Measurements from ENCODE around the gene DAAM2.

DAAM2 gene

DNA sequence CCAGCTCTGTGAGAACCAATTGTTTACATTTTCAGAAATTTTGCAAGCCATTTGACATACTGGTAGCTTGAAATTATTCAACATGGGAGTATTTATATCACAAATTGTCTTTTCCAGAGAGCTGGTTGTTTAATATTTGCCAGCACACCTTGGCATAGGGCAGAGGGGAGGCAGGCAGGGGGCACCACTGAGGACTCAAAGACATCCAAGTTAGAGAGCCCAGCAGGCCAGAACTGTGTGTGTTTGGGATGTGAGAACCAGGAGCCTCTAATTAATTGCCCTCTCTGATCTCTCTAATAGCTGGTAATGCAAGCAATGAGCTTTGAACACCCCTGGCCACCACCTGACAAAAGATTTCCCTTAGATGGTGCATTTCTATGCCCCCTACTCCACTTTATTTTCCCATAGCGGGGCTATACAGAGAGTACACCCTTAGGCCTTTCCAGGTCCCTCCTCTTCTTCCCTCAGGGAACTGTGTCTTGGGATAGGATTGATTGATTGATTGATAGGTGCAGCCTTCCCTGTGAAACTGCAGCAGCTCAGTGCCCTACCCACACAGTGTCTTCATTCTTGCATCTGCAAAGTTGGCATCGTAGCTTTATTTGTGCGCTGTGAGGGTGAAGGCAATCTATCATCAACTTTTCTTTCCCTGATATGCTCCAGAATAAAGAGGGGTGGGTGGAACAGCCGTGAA is 112.9 kb downstream of the DAAM2 start:
- no peak for DNase-seq (ENCODE audit: extremely low read depth in 1 of 2, low read depth in 1 of 2)

DNA sequence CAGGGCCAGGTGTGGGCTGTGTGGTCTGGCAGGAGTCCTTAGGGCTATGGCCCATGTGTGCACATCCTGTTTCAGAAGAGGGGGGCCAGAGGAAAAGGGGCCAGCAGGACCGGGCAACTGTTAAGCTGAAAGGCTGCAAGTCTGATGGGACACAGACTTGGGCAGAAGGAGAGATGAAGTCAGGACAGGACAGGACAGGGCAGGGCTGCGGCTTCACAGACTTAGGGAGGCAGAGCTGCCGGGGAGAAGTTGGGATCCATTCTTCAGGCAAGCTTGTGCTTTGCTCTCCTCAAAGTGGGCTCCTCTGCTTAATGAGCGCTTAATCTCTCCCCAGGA is 113.4 kb downstream of the DAAM2 start:
- no peak for DNase-seq (ENCODE audit: extremely low read depth in 1 of 2, low read depth in 1 of 2)

DNA sequence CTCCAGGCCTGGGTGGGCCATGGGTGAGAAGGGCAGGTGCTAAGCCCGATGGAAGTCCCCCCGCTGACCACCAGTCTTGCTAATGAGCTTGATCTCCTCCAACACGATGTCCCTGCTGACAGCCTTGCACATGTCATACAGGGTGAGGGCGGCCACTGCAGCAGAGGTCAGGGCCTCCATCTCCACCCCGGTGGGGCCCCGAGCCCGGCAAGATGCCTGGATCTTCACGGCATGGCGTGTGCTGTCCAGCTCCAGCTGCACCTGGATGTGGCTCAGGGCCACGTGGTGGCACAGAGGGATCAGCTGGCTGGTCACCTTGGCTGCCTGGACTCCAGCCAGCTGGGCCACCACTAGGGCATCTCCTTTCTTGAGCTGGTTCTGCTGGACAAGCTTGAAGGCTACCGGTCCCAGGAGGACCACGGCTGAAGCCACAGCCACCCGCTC is 114.2 kb downstream of the DAAM2 start:
- DNase-seq (ENCODE audit: extremely low read depth in 1 of 2, low read depth in 1 of 2), result no peak

DNA sequence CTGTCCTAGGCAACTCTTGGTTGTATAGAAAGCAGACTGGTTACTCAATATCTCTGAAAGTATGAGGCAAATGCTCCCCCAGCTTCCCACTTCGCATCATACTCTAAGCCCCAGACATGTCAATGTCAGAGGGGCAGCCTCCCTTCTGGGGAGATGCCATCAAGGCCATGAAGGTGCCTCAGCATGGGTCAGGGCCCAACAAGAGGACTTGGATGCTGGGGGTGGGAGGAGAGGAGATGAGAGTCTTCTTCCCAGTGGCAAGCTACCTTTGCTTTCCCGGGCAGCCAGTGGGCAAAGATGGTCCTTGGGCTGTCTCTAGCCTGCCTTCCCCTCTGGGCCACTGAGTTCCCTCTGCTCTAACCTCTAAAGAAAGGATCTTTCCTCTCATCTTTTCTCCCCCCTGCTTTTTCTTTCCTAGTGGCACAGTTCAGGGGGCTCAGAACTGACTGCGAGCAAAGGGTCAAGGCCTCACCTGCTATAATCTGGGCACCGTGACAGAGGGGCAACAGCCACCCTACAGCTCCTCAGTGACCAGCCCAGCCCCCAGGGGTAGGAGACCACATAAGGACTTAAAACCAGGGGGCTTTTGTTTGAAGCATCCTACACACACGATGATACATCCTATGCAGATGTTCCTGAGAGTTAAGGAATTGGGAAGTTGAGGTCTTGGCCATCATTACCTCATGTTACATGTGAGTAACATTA is 115.8 kb downstream of the DAAM2 start:
- no peak for DNase-seq (ENCODE audit: extremely low read depth in 1 of 2, low read depth in 1 of 2)

DNA sequence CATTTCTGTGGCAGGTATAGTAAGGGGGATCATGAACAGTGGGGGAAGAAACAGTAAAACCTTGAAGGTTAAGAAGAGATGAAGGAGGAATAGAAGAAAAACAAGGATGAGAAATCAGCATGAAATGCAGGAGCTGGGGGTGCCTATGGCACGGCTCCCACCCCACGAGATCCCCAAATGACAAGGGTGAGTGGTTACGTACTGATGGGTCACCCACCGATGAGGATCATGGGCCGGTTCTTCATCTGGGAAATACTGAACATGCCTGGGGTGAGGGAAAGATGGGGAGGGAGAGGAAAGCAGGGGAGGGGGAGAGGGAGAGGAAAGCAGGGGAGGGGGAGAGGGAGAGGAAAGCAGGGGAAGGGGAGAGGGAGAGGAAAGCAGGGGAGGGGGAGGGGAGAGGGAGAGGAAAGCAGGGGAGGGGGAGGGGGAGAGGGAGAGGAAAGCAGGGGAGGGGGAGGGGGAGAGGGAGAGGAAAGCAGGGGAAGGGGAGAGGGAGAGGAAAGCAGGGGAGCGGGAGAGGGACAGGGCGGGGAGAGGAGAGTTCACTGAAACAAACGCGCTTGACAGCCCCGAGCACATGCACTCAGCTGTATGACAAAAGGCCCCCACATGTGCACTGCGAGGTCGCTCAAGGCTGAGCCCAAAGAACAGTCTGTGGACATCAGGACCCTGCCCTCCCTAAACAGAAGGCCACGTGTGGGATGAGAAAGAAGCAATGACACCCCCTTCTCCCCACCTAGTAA is 116.8 kb downstream of the DAAM2 start:
- no peak for DNase-seq (ENCODE audit: extremely low read depth in 1 of 2, low read depth in 1 of 2)

DNA sequence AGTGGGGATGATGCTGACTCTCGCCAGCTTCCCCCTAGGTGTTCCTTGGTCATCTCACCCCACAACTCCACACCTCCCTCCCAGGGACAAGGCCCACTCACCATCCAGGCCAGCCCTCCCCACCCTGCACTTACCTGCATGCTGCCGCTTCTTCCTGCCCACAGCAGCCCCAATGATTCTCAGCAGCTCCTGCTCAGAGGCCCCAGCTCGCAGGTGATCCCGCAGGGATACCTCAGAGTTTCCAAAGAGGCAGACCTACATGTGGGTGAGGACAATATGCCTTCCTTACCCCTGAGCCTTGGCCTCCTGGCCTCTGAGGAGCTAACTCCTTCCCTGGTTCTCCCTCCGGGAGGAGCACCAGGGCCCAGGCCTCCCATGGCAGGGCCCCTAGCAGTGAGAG is 117.5 kb downstream of the DAAM2 start:
- DNase-seq (ENCODE audit: extremely low read depth in 1 of 2, low read depth in 1 of 2), result no peak

DNA sequence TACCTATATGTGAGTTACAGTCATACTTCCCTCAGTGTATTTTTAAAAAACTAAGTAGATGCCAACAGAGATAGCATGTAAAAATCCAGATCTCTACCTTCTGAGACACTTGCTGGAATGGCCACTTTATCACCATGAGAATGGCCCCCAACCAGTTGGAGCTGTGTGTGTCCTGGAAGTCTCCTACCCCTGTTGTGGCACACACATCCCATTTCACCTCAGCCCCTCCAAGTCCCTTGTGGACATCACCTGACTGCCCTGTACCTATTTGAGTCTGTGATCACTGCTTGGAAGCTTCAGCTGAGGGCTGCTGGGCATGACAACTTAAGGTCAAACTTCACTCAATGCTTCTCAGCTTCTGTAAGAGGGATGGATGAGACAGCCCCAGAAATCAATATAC is 118.0 kb downstream of the DAAM2 start:
- DNase-seq (ENCODE audit: extremely low read depth in 1 of 2, low read depth in 1 of 2), result no peak

DNA sequence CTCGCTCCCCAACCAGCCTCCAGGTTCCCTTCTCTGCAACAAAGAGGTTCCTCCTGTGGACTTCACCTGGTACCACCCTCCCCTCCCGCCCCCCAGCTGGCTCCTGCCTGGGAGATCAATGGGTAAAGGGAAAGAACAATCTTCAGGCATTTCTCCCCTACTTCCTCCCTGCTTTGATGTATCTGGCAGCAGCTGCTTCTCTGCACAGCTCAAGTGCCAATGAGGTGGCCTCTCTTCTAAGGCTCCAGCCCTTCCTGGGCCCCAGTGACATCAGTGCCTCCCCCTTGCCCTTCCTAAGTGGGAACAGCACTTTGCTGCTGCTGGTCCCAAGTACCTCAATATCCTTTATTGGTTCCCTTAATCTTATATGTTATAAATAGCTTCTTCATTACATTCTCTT is 118.6 kb downstream of the DAAM2 start:
- no peak for DNase-seq (ENCODE audit: extremely low read depth in 1 of 2, low read depth in 1 of 2)

DNA sequence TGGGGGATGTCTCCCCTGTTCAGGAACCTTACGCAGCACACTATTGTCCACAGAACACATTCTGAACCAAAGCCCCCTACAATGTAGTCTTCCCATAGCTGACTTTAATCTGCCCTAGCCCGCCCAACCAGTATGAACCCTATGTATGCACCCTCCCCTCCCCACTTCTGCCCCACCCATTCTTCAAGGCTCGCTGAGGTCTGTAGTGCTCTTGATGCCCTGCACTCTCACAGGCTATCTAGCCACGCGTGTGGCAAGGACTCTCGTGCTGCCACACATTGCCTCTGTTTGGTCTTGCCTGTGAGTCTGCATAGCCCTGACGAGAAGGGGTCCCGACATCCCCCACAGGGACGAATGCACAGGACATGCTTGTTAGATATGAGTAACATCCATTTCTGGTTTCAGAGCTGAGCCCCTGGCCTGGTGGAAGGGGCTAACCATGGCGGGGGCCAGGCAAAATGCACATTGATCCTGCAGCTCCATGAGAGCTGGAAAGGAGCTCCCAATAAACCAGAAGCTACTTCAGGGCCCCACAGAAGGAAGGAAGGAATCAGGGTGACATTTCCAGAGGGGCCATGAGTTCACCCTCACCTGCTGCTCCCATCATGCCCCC is 119.4 kb downstream of the DAAM2 start:
- no peak for DNase-seq (ENCODE audit: extremely low read depth in 1 of 2, low read depth in 1 of 2)

DNA sequence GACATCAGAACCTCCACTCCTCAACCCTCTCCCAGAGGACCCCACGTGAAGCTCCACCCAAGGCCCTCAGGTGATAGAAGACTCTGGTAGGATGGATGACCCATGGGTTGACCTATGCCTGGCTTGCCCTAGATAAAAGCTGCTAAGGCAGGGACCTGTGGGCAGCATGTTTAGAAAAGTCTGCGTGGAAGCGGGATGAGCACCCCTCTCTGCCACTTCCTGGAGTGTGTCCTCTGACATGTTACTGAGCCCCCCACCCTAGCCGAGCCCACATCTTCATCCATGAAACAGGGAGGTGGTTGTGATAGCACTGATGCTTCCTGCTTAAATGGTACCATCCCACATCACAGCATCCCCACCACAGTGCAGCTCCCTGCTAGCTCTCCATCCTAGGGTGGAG is 120.3 kb downstream of the DAAM2 start:
- no peak for DNase-seq (ENCODE audit: extremely low read depth in 1 of 2, low read depth in 1 of 2)

DNA sequence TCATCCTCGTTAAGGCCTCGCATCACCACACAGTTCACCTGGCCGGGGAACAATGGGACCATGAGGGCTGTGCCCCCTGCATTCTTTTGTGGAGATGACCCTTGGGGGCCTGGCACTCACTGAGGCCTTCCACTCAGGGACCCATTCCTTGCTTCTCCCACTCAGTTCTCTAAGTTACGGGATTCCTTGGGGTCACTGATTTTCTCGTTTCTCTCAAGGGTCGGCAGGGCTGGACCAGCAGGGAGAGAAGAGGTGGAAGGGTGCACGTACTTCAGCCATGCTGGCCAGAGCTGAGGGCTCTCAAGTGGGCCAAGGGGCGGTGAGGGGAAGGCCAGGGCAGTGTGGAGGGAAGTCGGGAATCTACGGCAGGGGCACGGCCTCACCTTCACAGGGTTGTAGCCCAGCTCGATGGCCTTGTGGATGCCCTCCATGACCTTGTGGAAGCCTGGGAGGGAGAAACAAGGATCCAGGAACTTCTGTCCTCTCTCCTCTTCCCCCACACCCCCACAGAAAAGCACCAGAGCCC is 121.3 kb downstream of the DAAM2 start:
- no peak for DNase-seq (ENCODE audit: extremely low read depth in 1 of 2, low read depth in 1 of 2)

DNA sequence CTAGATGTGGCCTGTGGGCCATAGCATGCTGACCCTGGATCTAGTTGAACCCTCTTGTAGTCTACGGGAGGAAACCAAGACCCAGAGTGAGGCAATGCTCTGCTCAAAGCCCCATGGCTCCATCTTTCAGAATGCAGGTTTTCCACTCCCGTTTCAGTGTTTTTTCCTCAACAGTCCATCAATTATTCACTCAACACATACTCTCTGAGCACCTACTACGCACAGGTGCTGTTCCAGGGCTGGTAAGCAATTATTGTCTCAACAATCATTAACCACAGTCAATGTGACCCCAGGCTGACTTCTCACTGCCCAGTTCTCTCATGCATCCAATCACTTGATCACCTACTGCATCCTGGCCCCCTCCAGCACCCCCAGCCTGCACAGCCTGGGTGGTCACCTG is 122.1 kb downstream of the DAAM2 start:
- DNase-seq (ENCODE audit: extremely low read depth in 1 of 2, low read depth in 1 of 2), result no peak

DNA sequence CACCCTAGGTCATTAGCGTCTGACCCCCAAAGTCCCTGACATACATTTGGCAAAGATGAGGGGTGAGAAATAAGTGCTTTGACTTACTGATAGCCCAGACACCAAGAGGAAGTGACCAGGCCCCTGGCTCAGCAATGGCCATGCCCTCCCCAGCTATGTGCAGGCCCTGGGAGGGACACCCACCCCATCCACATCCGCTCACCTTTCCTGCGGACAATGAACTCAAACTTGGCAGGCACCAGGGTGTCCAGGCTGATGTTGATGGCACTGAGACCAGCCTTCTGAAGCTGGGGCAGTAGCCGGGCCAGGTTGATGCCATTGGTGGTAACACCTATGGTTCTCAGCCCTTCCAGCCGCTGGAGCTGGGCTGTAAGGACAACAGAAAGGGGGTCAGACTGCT is 123.7 kb downstream of the DAAM2 start:
- DNase-seq (ENCODE audit: extremely low read depth in 1 of 2, low read depth in 1 of 2), result no peak

DNA sequence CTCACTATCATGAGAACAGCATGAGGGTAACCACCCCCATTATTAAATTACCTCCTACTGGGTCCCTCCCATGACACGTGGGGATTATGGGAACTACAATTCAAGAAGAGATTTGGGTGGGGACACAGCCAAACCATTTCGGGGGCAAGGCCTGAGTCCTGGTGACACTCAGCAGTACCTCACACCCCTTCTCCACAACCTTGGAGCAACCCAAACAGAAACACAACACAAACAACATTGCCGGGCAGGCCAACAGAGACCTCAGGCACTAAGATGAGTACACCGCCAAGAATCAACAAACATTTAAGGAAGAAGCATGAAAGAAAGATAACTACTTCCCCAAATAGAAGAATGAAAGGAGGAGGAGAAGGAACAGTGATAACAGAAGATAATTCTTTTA is 125.2 kb downstream of the DAAM2 start:
- no peak for DNase-seq (ENCODE audit: extremely low read depth in 1 of 2, low read depth in 1 of 2)

DNA sequence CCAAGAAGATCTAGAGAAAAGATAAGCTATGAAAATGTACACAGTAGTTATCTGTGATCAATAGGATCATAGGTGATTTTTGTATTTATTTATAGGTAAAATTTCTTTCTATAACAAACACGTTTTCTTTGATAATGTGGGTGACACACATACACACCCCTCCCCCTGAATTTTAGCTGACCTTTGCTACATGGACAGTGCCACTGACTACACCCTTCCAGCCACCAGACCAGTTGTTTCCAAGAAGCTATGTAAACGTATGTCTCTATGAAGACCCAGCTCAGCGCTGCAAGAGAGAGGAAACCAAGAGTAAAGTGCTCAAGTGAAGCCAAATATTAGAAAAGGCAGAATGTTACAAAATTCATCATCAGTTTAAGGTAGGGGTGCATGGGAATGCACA is 125.8 kb downstream of the DAAM2 start:
- DNase-seq (ENCODE audit: extremely low read depth in 1 of 2, low read depth in 1 of 2), result no peak

DNA sequence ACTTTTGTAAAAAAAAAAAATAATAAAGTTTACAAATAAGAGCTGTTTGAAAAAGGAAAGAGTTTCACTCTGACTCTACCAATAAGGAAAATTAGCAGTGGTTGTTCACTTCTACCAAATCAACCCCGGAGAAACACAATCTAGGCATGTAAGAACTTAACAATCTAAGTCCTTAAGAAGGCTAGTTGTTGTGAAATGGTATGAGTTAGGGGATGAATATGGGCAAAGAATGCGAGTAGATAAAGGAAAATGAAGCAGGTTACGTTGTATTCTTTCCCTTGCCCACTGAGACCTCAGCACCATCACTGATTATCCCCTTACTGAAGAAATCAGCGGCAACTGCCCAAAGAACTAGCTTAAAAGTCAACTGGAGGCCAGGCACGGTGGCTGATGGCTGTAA is 126.7 kb downstream of the DAAM2 start:
- no peak for DNase-seq (ENCODE audit: extremely low read depth in 1 of 2, low read depth in 1 of 2)

DNA sequence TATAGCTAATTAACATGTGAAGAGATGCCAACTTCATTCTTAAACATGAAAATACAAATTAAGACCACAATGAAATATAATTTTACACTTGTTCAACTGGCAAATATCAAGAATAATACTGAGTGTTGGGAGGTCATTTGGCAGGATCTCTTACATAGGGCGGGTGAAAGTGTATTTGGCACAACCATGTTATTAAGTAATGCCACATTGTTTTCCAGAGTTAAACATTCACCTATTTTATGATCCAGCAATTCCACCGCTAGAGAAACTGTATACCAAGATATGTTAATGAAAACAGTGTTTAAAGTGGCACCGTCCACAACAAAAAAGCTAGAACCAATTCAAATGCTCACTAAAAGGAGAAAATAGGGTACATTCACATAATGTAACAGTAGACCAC is 128.0 kb downstream of the DAAM2 start:
- no peak for DNase-seq (ENCODE audit: extremely low read depth in 1 of 2, low read depth in 1 of 2)

DNA sequence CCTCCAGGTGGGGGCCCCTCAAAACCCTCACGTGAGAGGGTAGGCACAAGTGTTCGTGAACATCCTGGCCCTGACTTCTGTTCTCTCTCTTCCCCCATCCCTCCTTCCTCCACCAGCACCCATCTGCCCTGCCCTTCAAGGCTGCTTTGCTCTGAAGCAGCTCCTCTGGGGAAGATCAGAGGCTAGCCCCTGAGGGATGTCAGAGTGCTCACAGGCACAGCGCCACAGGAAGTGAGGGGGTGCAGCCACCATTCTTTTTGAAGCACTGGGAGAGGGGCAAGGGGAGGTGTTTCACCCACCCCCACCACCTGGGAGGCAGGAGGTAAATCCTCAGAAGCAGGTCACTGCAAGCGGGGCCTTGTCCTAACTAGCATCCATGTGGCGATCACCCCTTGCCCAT is 130.6 kb downstream of the DAAM2 start:
- DNase-seq (ENCODE audit: extremely low read depth in 1 of 2, low read depth in 1 of 2), result no peak

DNA sequence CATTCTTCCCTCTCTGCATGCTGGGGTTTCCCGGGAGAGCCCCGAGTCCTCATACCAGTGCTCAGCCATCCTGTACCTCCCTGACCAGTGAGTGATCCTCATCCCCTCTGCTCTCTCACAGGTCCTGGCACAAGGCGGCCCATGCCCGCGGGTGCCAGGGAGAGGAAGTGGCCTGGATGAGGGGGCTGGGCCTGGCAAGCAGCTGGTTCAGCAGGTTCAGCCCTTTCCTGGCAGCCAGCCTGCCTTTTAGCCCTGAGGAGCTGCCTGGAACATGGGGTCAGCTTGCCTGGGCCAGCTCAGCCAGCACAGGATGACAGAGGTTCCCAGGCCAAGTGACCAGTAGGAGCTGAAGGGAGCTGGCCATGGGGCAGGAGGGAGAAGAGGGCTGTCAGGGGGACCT is 131.2 kb downstream of the DAAM2 start:
- no peak for DNase-seq (ENCODE audit: extremely low read depth in 1 of 2, low read depth in 1 of 2)

DNA sequence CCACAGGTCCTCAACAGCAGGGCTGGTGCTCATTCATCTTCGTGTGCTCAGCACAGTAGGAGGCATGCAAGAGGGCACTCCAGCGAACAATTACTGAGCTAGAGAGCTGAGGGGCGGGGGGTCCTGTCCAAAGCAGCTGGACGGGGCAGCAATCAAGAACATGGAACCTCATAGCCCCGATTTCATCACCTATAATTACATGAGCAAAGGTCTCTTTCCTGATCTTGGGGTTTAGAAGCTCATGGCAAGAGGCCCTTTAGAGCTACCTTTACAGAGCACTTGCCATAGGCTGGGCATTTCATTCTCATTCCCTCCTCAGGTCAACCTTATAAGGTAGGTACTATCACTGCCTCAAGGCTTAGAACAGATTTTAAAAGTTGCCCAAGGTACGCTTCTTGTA is 131.7 kb downstream of the DAAM2 start:
- no peak for DNase-seq (ENCODE audit: extremely low read depth in 1 of 2, low read depth in 1 of 2)

DNA sequence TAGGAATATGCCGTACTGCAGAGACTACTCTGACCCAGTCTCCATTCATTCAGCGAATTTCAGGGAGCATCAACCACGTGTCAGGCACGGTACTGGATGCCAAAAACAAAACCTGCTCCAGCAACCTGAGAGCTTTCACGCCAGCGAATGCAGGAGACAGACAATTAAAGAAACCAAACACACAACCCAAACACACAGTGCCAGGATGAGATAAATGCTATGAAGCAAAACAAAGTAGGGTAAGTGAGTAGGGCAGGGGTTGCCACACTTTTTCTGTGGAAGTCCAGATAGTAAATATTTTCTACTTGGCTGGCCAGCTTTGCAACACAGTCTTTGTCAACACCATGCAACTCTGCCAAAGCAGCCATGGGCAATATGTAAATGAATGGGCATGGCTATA is 132.1 kb downstream of the DAAM2 start:
- no peak for DNase-seq (ENCODE audit: extremely low read depth in 1 of 2, low read depth in 1 of 2)
